Medulla oblongata (tissue), 1 donor: ENCODE results near the gene OR52E6.

Source experiments
- DNase-seq: peaks from one replicate; pipeline ENCODE4 v3.0.0-alpha.2; 2015; ENCODE audit errors: extremely low spot score

OR52E6 gene

DNA sequence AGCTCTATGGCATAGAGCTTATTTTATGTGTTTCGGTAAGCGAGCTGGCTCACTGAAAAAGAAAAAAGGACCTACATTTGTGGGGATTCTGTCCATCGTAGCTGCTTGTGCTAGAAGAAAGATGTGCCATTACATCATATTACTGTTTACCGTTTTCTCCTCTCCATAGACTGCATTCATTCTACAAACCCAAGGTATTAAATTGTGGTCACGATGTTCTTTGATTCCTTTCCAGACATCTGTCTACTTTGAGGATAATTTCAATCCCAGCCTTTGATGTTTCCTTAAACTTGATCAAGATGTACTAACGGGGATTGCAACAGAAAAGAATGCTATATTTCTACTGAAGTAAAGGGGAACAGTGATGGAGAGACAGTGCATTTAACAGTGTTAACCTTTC, 45.2 kb downstream of the OR52E6 start:
- DNase-seq = no peak

DNA sequence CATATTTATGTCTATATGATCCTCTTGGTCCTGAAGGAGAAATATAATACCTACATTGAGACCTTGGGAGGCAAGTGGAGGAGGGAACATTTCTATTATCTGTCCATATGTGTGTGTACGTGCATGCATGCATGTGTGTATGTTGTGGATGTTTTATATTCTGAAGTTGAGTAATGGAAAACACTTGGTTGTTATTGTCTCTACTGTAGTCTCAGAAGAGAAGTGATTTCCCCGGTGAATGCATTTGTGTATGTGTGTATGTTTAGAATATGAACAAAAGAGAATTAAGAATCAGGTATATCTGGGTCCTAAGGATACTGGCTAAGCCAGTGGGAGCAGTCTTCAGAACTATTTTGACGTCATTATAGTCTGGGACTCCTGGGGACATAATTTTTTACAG, 50.5 kb downstream of the OR52E6 start, which contains the start of gene OR52N1:
OR52N1 (minus strand) TSS at position 101 of the 400 bp plus-strand sequence. CDS start 2,449 bp downstream, outside the sequence.
- no peak for DNase-seq
